ENCODE results near the gene TSPYL2.

TSPYL2 gene

DNA sequence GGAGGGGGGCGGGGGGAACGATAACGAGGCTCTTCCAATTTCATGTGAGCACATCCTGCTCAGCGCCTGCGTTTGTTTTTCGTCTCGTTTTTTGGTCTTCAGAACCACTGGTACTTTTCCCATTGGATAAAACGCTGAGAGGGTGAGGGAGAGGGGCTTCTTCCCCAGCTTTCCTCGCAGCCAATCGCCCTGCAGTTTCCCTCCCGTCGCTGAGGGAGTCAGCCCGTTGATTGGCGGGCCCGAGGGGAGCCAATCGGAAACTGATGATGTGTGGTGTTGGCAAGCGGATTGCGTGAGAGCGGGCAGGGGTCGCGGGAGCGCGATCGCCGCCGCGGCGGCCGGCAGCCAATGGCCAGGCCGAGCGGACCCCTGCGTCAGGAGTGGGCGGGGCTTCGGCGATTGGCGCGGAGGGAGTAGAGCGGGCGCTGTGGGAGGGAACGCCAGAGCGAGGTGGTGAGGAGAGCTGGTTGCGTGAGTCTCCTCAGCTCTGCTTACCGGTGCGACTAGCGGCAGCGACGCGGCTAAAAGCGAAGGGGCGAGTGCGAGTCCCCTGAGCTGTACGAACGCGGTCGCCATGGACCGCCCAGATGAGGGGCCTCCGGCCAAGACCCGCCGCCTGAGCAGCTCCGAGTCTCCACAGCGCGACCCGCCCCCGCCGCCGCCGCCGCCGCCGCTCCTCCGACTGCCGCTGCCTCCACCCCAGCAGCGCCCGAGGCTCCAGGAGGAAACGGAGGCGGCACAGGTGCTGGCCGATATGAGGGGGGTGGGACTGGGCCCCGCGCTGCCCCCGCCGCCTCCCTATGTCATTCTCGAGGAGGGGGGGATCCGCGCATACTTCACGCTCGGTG, at the start of gene TSPYL2:
TSS of gene TSPYL2 (plus strand) at position 443 of the 848 bp plus-strand sequence. CDS start at position 575, 132 bp downstream.
- peak; percentile 33 to 75 for DNase-seq

DNA sequence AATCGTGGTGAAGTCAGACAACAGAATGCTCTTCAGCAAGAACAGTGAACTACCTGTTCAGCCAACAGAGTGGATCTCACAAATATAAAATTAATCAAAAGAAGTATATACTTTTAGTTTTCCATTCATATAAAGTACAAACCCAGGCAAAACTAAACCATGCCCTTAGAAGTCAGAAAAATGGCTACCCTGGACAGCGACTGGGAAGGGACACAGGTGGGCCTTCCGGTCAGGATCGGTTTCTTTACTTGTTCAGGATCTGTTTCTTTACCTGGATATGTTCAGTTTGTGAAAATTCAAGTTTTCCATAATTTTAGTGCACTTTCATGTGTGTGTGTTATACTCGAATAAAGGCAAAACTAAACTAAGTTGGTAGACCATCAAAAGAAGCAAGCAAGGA, 46.0 kb upstream of the TSPYL2 start:
- DNase-seq = no peak

DNA sequence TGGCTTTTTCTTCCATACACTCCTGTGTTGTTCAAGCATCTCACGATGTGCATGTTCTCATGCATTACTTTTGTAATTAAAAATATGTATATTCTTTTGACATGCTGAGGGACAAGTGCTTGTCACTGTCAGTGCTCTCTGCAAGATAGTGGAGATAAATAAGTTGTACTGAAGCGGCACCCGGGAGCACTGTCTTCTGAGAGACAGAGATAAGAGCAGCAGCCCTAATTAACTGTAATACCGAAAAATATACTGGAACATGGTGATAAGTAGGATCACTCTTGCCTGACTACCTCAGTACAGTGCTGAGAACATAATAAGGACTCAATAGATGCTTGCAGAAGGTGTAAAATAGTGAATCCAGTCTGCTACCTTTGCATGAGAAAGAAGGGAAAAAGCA, 42.9 kb upstream of the TSPYL2 start:
- DNase-seq = no peak

DNA sequence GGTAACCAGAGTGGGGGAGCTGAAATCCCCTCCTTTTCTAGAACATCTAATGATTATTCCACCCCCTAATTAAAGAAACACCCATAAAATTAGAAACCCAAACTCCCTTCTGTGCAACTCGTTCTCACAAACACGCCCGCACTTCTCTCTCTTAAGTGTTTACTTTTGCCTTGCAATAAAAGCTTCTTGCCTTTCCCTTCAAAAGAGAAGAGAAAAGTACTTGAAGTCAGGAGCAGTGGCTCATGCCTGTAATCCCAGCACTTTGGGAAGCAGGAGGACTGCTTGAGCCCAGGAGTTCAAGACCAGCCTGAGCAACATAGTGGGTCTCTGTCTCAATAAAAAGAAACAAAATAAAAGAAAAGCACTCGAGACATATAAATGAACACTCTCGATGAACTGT, 37.2 kb upstream of the TSPYL2 start:
- no peak for DNase-seq

DNA sequence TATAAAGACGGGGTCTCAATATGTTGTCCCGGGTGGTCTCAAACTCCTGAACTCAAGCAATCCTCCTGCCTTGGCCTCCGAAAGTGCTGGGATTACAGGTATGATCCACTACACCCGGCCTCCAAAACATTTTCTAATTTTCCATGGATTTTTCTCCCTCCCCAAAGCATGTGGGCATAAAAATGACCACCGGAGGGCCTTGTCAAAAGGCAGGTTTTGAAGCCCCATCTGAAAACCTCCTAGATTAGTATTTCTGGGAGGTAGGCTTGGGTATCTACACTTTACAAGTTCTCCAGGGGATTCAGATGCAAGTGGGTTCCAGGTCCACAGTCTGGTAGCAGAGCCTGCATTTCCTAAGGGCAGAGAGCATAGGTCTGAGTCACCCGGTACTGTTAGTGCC, 34.9 kb upstream of the TSPYL2 start:
- DNase-seq = no peak

DNA sequence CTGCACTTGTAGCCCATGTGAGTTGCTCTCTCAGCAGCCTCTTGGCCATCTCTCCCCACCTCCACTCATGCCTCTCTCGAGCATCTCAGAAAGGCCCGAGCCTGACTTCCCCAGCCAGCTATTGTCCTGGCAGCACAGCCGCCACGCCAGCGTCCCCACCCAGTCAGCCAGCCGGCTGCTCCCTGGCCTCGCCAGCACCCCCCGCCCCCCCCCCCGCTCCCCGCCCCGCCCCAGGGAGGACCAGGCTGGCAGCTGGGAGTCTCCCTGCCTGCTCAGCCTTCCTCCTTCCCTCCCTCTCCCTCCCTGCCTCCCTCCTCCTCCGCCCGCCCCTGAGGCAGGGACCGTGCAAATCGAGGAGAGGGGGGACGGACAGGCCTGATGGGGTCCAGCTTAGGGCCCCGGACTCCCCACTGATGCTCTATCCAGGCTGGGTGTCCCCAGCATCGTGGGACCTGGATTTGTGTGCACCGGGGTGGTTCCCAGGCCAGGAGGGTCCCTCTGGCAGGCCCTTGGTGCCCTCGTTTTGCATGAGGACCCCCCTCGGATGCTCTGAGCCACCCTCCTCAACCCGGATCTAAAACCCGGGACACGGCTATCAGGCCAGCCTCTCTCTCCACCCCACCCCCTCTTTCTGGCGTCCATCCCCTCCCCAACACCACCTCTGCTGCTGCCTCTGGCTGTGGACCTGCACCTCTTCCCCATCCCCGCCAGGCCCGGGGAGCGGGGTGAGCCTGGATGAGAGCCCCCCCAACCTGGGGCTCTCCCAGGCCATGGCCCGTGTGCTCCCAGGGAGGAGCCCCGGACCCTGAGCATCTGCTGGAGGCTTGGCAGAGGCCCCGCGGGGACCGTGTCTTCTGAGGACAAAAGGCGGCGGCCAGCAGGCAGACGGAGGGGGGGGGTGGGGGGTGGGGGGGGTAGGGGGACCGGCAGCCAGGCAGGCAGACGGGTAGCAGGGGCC, 33.7 kb upstream of the TSPYL2 start, which contains the start of gene GPR173:
TSS of gene GPR173 (plus strand) at position 621 of the 958 bp plus-strand sequence. CDS start 27,833 bp downstream, outside the sequence.
- DNase-seq = no peak

DNA sequence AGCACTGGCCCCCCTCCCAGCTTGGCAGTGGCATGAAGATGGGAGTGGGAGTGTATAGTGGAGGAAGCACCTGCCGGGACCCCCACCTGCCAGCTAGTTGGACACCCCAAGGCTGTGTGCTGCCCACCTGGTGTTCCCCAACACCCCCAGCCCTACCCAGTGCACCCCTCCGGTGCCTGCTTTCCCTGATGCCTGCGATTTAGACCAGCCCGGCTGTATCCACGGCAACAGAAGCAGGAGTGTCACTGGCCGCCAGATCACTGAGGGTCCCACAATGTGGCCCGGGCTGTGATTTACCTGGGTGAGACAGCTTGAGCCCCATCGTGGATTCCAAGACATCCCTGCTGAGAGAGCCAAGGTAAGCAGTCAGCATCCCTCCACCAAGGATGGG, 33.0 kb upstream of the TSPYL2 start:
- DNase-seq = no peak

DNA sequence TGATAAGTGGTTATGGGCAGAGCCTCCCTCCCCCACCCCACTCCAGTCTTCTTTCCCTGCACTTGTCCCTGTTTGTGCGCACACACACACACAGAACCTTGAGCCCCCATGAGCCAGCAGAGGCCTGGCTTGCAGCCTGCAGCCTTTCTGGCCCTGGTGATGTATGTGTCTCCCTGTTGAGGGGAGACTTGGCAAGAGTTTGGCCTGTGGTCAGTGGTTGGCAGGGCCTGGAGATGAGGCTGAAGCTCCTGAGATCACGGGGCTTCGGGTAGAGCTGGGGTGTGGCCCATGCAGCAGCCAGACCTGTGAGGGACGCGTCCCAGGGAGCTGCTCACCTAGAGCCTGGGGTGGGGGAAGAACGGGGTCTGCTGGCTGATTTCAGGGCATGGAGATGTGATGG, 31.3 kb upstream of the TSPYL2 start:
- no peak for DNase-seq

DNA sequence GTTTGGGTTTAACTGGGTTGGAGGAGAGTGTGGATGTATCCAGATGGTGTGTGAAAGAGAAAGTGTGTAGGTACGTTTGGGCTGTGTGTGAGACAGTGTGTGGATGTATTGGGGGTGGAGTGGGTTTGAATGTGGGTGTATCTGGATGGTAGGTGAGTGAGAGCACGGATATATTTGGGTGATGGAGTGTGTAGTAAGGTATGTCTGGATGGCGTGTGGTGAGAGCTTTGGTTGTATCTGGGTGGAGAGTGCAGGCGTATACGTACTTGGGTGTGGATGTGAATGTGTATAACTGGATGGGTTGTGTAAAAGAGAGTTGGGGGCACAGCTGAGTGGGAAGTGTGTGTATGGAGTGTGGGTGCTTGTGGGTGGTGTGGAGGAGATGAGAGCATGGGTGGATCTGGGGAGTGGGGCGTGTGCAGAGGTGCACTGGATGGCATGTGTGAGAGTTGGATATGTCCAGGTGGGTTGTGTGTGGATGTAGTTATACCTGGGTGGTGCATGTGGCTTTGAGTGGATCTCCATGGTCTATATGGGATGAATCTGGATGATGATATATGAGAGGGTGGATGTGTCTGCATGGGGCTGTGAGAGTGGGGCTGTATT, 26.8 kb upstream of the TSPYL2 start:
- no peak for DNase-seq

DNA sequence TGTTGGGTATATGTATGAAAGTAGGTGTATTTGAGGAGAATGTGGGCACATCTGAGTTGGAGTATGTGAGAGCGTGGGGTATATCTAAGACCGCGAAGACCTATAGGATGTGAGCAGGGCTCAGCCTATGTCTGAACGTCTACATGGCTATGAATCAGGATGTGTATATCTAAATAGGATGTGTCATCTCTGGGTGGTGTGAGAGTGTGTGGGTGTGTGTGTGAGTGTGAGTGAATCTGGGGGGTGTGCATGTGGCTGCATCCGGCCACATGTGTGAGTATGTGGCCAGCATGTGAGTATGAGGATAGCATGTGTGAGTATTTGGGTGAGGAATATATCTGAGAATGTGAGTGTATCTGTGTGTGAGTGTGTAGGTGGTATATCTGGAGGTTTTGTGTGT, 25.9 kb upstream of the TSPYL2 start:
- no peak for DNase-seq

DNA sequence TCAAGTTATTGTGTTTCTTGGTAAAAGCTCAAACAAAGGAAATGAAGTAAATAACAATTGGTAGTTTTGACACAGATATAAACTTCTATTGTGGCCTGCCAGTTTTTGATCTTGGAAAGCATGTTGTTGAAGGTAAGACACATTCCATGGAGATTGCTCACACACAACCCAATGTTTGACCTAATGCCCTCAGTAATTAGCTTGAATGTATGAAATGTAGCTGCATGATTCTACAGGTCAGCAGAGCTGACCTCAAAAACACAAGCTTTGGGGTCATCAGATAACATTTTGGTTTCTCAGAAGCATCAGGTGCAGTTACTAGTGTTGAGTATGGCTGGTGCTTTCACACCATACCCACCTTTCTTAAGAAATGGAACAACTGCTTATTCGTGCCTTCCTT, 17.1 kb upstream of the TSPYL2 start:
- DNase-seq = no peak

DNA sequence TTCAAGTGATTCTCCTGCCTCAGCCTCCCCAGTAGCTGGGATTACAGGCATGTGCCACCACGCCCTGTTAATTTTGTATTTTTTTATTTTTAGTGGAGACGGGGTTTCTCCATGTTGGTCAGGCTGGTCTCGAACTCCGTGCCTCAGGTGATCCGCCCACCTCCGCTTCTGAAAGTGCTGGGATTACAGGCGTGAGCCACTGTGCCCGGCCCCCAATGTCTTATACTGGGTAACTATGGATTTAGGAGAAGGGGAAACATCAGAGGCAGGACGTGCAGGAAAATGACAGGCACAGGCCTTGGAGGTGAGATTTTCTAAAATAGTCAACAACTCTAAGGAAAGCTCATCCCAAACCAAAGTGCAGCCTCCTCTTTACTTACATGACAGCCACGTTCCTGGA, 11.1 kb upstream of the TSPYL2 start:
- no peak for DNase-seq

DNA sequence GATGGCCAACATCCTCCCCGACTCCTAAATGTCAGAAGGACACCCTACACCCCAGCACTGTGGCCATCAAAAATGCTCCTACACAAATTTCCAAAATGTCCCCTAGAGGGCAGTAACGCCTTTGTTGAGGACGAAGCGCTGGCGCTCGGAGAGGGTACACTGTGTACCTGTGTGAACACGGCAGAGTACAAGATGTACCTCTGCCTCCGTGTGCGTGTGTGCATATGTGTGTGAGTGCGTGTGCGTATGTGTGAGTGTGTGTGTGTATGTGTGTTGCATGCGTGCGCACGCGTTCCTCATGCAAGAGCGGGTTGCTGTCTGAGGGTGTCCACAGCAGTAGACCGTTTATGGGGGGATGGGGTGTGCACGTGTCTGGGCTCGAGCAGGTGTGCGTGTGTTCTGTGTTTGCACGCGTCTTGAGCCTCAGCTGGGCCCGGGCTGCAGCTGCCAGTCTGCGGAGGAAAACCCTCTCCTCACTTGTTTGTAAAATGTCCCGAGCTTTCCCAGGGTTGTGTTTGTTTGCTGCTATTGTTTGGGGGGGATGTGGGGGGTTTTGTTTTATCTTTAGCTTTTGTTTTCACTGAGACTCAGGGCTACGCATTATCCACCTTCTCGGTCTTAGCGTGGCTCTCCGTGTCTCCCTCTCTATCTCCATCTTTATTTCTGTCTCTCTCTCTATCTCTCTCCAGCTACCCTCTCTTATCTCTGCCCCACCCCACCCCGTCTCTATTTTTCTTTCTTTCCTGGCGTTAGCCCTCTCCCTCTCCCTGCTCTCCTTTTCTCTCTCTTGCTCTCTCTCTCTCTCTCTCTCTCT, 10.4 kb upstream of the TSPYL2 start:
- DNase-seq = peak in 1 of 2 experiments; percentile 15

DNA sequence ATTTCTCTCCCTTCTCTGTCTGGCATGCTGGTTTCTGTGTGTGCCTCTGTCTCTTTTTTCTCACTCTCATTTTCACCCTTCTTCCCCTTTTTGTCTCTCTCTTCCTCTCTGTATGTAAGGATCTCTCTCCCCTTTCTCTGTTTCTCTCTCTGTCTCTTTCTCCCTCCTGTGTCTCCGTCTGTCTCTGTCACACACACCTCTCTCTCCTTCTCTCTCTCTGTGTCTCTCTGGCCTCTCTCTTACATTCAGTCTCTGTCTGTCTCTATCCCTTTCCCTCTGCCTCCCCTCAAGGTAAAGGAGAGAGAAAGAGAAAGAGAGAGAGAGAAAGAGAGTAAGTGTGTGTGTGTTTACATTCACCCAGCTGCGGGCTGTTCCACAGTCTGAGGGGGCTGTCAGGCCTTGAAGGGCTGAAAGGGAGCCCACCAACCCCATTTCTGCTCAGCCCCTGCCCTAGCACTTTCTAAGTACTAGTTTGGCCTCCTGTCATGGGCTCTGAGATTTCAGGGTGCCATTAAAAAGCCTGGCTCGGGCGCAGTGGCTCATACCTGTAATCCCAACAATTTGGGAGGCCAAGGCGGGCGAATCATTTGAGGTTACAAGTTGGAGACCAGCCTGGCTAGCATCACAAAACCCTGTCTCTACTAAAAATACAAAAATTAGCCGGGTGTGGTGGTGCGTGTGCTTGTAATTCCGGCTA, 9.6 kb upstream of the TSPYL2 start:
- no peak for DNase-seq

DNA sequence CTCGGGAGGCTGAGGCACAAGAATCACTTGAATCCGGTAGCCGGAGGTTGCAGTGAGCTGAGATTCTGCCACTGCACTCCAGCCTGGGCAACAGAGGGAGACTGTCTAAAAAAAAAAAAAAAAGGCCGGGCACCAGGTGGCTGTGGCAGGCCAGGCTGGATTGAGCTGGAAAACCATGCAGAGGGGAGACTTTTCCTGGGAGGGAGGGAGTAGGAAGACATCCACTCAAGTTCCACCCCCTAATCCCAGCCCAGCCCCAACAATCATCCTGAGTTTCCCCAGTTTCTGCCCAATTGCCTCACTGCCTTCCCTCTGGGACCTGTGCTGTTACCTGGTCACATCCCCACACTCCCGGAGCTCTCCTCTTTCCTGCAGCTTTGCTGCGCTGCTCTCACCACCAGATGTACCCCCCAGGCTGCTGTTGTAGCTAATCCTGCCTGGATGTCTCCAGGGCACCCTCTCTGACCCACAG, 9.0 kb upstream of the TSPYL2 start:
- no peak for DNase-seq

DNA sequence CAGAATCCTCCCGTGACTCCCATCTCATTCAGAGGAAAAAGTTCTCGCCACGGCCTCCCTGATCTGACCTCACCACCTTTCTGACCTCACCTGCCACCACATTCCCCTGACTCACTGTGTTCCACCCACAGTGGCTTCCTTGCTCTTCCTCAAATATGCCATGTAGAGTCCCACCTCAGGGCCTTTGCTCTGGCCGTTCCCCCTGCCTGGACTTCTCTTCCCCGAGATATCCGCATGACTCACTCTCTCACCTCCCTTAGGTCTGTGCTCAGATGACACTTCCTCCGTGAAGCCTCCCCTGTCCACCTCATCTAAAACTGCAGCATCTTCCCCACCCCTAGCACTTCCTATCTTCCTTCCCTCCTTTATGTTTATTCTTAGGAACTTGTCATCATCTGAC, 7.2 kb upstream of the TSPYL2 start:
- no peak for DNase-seq

DNA sequence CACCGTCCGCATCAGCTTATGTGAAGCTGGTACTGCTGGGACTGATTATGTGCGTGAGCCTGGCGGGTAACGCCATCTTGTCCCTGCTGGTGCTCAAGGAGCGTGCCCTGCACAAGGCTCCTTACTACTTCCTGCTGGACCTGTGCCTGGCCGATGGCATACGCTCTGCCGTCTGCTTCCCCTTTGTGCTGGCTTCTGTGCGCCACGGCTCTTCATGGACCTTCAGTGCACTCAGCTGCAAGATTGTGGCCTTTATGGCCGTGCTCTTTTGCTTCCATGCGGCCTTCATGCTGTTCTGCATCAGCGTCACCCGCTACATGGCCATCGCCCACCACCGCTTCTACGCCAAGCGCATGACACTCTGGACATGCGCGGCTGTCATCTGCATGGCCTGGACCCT, 5.5 kb upstream of the TSPYL2 start:
- no peak for DNase-seq

DNA sequence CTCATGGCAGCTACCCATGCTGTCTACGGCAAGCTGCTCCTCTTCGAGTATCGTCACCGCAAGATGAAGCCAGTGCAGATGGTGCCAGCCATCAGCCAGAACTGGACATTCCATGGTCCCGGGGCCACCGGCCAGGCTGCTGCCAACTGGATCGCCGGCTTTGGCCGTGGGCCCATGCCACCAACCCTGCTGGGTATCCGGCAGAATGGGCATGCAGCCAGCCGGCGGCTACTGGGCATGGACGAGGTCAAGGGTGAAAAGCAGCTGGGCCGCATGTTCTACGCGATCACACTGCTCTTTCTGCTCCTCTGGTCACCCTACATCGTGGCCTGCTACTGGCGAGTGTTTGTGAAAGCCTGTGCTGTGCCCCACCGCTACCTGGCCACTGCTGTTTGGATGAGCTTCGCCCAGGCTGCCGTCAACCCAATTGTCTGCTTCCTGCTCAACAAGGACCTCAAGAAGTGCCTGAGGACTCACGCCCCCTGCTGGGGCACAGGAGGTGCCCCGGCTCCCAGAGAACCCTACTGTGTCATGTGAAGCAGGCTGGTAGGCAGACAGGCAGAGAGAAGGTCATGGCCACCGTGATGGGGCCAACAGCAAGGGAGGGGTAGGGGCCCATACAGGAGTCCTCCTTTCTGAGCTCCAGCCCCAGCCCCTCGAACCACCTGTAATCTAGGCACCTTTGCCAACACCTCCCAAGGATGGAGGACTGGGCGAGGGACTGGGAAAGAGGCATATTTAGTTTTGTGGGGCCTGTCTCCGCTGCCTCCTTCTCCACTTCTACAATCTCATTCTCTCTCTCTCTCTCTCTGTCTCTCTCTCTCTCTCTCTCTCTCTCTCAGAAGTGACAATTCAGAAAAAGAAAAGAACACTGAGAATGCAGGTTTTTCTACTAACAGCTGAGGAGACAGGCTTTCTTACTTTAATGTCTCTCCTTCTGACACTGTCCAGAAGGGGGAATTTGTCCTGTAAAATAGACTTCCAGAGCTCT, 4.7 kb upstream of the TSPYL2 start:
- no peak for DNase-seq

DNA sequence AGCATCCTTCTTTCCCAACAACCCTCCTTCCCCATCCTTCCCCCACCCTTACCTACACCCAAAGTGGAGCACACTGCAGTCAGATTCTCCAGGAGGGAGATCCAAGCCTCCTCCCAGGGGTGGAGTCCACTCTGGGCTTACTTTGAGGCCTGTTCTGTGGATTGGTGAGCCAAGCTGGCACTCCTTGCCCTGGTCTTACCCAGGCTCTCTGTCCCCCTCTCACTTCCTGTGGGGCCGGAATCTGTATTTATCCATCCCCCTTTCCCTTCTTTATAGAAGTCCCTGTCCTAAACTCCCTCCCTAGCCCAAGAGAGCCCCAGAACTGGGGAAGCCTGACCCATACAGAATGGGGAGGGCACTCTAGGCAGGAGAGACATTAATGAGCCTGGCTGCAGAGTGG, 3.2 kb upstream of the TSPYL2 start:
- no peak for DNase-seq

Data from SW 1271 (cell line).